SH-SY5Y (cell line): Measurements from ENCODE around the gene NHS.

Experiments
- GATA2 ChIP-seq: IDR thresholded peaks from 2 replicates; pipeline ENCODE4 v1.6.1; 2011; ENCODE audit warnings: mild to moderate bottlenecking, low read depth, low read length
- GATA3 ChIP-seq: IDR thresholded peaks from 2 replicates; pipeline ENCODE4 v1.6.1; 2011; ENCODE audit warnings: low read depth, mild to moderate bottlenecking, low read length, moderate library complexity

DNA sequence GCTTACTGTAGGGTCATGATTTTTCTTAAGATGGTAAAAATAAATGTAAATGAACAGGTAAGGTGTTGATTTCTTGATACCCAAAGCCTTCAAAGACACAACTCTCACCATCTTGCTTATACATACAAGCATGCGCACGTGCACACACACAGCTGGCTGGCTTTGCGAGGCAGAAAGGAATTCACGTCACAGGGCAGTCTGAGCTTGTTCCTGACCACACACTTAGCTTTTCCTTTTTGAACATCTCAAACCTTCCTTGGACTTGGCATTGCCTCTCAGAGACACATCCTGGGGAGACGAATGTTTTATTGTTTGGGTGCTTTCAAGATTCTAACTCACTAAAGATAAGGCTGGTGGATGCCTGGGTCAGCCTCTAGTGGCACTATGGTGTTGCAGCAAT lies 175.0 kb downstream of the NHS start:
- no peak for TF ChIP-seq GATA2
- no peak for TF ChIP-seq GATA3
